ENCODE data around the gene MED29. TPM values are rescaled to one million over a fixed set of nuclear protein-coding genes. Genes with fewer than 3 reads are reported as not detected.

MED29 gene
- total and polyA plus RNA-seq, 2 of the 13 experiments (the other 11 are each of a cell fraction or from before 2014, with no cell fraction given) = 14.0 to 19.7 TPM

- TF ChIP-seq ZBTB46 (CRISPR knock-in tag; IDR thresholded peaks at IDR 0.05; ENCODE audit: borderline replicate concordance) (no peak), NCOA1 (CRISPR knock-in tag; IDR thresholded peaks at IDR 0.05) (no peak), ZFP82 (CRISPR knock-in tag; IDR thresholded peaks at IDR 0.05; ENCODE audit: borderline replicate concordance) (no peak), ZBTB25 (CRISPR knock-in tag; IDR thresholded peaks at IDR 0.05) (peak; percentile 19; the same call in 1 of the 2 replicates), ZNF839 (CRISPR knock-in tag; IDR thresholded peaks at IDR 0.05; ENCODE audit: borderline replicate concordance) (no peak), FOSL1 (CRISPR knock-in tag; IDR thresholded peaks at IDR 0.05; ENCODE audit: borderline replicate concordance) (no peak), ZNF709 (CRISPR knock-in tag; IDR thresholded peaks at IDR 0.05) (no peak), PRMT3 (CRISPR knock-in tag; IDR thresholded peaks at IDR 0.05; ENCODE audit: borderline replicate concordance, low read depth) (0 out of 2 replicates have a peak, but pooled peaks have one; percentile 52), IKZF1 (IDR thresholded peaks at IDR 0.05) (no peak), ZNF180 (CRISPR knock-in tag; IDR thresholded peaks at IDR 0.05; ENCODE audit: borderline replicate concordance, low read depth) (no peak), GLMP (CRISPR knock-in tag; IDR thresholded peaks at IDR 0.05; ENCODE audit: borderline replicate concordance) (no peak), BRD4 (CRISPR knock-in tag; IDR thresholded peaks at IDR 0.05) (no peak), ZNF329 (CRISPR knock-in tag; IDR thresholded peaks at IDR 0.05; ENCODE audit: low read depth) (no peak), FIP1L1 (IDR thresholded peaks at IDR 0.05; ENCODE audit: borderline replicate concordance, insufficient read depth, low read depth, low read length) (no peak), DMAP1 (CRISPR knock-in tag; IDR thresholded peaks at IDR 0.05) (no peak), ZBTB3 (CRISPR knock-in tag; IDR thresholded peaks at IDR 0.05; ENCODE audit: borderline replicate concordance, low read depth) (0 out of 2 replicates have a peak, but pooled peaks have one; percentile 45), EZH2 (conservative IDR thresholded peaks at IDR 0.05; ENCODE audit: low read depth, low read length) (no peak), REST (IDR thresholded peaks at IDR 0.05; ENCODE audit: borderline replicate concordance in 1 of 2, low read depth in 1 of 2, low read length in 2 of 2) (no peak), MED13 (CRISPR knock-in tag; IDR thresholded peaks at IDR 0.05) (no peak), ZNF354B (CRISPR knock-in tag; IDR thresholded peaks at IDR 0.05) (no peak), ZNF382 (CRISPR knock-in tag; IDR thresholded peaks at IDR 0.05; ENCODE audit: borderline replicate concordance) (no peak)
These were observed 19.0 kb downstream of the MED29 start (continued) for GRCh38 chr19:39410017-39410830.

All from HepG2 (cell line).